Hematopoietic multipotent progenitor cell treated with erythropoietin and hydrocortisone succinate and interleukin-3 and kit ligand, for 17 days (in vitro differentiated cells): ENCODE data around the gene FFAR4.

Experiments used
- DNase-seq: peaks from one replicate; pipeline ENCODE4 v3.0.0-alpha.2; 2015; ENCODE audit warnings: low spot score

FFAR4 gene

GRCh38 chr10:93572606-93573005 lies 6.1 kb downstream of the FFAR4 start:
- DNase-seq, result no peak

DNA sequence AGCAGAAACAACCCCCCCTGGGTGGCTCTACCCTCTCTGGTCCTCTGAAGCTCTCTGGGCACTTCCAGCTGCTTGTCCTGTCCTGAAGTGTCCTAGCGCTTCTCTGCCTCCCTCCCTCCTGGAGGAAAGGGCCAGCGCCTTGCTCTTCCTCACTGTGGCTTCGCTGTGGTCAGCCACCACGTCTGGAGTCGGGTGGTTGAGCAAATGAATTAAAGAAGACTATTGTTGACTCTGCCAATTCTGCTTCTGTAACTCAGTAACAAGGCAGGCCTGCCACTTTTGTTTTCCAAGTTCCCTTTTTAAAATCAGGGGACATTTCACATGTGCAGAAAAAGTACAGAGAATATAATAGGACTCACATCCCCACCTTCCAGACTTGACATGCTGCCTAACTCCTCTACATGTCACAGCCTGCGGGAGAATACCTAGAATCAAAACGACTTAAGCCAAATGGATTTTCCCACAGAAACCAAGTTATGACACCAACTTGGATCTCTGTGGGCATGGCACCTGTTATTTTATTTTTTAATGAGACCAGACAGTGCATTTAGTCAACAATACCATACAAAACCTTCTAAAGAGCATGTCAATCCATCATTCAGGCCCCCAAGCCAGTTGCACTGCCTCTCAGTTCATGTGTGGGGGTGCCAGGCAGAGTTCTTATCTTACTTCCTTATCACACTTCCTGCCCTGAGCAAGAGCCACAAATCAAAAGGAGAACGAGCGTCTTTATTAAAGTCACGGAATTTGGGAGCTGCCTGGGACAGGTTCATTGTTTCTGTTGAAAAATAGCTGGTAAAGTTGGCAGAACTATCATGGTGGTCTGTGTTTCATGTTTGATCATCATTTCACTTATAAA lies 6.8 kb downstream of the FFAR4 start:
- DNase-seq, result no peak

DNA sequence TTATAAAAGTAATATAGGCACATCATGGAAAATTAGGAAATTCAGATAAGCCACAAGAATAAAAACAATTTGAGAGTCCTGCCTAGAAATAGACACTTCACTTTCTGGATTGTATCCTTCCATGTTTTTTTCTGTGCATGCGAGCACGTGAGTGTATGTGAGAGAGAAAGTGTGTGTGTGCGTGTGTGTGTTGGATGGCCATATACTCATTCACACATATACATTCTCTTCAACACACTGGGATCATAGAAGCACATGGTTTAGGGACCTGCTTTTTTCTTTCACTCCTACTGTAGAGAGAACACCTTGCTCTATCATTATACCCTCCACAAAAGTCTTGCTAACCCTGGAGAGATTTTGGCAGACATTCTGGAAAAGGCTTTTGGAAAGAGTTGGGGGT lies 7.5 kb downstream of the FFAR4 start:
- DNase-seq, result no peak

DNA sequence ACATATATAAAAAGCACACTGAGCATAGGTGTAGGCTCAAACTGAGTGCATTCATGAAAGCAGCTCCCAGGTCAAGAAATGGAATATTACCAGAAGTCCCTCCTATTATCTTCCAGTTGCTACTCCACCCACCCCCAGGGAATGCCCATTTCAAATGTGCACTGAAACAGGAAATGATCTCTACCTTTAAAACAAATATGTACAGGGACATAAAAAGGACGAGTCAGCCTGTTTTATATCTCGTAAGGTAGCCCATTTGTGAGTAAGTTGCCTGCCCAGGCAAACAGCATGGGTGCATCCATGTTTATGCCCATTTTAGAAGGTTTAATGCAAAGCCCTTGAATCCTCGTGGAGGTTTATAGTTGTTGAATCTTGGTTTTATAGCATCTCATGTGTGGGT lies 10.4 kb downstream of the FFAR4 start:
- DNase-seq, result no peak

DNA sequence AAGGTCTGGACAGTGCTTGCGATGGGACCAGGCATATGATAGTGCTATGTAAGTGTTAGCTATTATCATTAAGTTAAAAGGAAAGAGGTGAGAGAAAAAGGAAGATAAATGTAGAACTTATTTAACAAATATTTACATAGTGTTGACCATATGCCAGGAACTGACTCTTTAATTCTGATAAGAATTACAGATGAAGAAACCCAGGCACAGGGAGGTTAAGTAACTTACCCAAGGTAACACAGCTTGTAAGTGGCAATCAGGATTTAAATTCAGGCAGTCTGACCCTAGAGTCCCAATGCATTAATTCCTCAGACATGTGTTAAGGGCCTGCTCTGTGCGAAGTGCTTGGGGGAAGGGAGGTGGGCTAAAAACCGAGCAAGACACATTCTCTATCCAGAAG lies 11.1 kb downstream of the FFAR4 start:
- no peak for DNase-seq

DNA sequence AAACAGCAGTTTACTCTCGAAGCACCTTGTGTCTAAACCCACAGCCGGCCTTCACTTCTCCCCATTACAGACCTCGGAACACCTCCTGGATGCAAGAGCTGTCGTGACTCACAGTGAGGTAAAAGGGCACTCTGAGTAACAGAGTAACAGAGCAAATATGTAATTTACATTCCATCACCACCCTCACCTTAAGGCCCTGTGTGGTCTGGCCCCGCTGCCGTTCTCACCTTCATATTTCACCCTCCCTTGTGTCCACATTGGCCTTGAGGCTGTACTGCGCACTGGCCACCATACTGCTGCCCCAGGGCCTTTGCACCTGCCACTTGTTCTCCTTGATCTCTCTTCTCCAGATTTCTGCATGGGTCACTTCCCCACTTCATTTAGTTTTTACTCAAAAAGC lies 12.6 kb downstream of the FFAR4 start:
- DNase-seq, result no peak

DNA sequence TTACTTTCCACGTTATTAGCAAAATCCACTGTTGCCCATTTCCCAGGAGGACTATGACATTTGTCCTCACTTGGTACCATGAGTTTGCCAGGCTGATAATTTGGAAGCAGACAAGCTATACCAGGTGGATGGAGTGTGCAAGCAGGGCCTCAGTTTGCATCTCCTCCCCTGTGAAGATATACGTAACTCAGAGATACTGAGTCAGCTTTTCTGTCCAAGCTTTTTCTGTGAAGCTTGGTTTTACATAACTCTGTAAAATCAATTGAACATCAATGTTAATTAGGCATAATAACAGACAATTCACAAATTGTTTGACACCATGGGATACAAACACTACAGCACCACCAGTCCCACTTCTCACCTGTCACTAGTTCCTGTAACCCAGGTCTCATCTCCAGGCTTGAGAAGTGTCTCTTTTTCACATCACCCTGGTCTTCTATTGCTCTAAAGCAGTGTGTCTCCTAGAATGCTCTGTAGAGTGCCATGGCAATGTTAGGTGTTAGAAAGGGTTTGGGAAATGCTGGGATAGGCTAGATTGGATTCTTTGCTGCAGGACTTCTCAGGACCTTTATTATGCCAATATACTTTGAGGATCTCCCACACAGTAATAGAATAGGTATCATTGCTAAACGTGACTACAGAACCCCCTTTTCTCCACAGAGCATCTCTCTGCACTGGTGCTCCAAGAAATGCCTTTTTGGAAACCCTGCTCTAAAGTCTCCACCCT lies 13.7 kb downstream of the FFAR4 start:
- no peak for DNase-seq

- DNase-seq, result no peak
Measured at GRCh38 chr10:93580828-93581227, 14.4 kb downstream of the FFAR4 start.

GRCh38 chr10:93584445-93584844 lies 18.0 kb downstream of the FFAR4 start:
- DNase-seq, result no peak

GRCh38 chr10:93589648-93590562 lies 23.4 kb downstream of the FFAR4 start:
- DNase-seq, result no peak

DNA sequence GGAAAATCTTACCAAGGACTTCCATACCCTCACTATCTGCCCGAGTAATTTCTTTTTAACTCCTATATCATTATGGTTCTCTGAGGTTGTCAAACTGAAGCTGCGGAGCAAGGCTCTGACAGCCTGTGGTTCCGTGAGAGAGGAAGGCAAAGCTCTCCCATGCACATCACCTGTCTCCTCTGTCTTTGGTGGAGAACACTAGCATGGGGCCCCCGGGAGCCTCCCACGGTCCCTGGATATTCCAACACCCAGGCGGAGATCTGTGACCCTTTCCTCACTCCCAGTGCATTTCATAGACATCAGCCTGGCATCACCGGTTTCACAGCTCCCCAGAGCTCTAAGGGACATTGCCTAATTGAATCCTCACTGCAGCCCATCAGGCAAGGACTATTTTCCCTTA lies 24.2 kb downstream of the FFAR4 start:
- DNase-seq, result no peak

DNA sequence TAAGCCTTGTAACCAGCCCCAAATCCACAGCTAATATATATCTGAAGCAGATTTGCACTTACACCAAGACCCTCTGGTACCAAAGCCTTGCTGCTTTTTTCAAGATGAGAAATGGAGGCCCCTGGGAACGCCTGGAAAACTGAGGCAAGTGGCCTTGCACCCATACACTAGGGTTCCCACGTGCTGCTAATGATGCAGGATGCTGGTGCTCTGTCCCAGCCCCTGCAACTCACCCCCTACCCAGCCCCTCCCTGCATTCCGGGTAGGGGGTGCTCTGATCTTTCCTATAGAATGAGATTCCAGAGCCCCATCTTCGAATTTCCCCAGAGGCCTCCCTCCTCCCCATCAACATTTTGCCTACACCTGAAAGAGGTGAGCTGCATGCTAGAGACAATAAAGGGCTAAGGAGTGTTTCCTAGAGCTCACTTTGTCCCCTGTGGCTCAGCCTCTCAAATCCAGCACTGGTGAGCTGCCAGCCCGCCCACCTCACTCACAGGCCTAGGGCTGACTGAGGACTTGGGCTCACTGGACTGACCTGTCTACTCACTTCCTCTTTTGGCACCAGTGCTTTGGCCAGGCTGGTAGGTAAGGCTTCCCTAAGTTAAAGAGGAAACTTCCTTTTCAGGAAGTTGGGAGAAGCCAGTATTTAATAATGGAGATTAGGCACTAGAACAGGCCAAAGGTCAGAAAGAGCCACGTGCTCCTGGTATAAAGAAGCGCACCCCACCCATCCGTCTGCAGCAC lies 24.8 kb downstream of the FFAR4 start:
- no peak for DNase-seq

DNA sequence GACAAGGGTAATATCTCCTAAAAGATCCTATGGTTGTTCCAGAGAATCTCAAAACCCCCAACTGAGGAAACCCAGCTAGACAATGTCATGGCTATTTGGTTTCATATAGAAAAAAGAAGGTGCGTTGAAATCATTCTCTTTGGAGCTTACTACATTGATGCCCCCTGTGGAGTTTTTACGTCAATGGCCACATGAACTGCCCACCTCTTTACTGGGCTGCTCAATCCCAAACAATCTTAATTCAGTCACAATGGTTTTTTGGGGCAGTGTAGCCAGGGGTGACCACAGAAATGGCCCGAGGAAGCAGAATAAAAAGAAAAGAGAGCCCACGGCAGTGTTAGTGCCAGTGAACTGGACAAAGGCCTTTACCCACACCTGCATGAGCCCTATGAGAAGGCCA lies 26.8 kb downstream of the FFAR4 start:
- DNase-seq, result no peak

DNA sequence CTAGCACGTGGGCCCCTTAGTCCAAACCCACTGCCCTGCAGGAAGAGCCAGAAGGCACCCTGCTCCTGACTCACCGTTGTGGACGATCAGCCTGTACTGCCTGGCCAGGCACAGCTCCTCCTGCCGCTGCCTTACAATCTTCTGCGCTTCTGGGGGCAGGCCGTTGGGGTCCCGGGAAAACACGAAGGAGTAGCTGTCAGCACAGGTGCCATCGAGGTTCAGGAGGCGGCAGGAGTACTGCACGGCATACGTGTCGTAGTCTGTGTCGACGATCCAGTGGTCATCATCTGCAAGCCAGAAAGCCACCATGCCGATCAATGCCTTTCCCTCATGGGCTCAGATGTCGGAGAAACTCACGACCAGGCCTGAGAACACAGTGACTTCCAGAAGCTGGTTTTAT lies 27.3 kb downstream of the FFAR4 start:
- DNase-seq, result no peak

- no peak for DNase-seq
Measured at GRCh38 chr10:93594518-93594917, 28.1 kb downstream of the FFAR4 start.

DNA sequence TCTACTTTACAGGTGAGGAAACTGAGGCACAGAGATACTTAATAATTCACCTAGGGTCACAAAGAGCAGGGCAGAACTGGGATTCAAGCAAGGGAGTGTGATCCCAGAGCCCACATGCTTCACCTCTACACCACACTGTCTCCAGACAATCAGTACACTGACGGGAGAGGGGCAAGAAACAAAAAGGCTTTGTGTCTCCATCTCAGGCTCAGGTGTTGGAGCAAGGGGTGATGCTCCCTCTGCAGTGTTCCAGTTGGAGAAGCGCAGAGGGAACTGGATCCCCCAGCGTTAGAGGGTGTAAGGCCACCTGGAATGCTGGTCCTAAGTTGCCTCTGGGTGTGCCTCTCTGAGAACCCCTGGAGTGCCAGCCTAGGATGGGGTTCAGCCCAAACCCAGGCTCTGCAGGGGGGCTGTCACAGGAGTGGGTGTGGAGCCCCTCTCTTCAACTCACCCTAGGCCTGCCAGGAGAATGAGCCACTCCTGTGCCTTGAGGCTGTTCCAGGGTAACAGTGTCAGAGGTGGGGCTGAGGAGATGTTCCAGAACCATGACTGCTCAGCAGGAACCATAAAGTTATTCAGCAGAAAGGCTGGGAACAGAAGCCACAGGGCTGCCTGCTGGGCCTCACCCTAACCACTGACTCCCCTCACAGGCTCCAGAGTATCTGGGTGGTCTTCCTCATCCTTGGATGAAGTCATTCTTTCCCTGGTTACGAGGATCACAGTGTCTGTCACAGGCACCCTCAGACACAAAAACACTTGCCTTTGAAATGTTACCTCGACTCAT lies 29.1 kb downstream of the FFAR4 start:
- no peak for DNase-seq

DNA sequence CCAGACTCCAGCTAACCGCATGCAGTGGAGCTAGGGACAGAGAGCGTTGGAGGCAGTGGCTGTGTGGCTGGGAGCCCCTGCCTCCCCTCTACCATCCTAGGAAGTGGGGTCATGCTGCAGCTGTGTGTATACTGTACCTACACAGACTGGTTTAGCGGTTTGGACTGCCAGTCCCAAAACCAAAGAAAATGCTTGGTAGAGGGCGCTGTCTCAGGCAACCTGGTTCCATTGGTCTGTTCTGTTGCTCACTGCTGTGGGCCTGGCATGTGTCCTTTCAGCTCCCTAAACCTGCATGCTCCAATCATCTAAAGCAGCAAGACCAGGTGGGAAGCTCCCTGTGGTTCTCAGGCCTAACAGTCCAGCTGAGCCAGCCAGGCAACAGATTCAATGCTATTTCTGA lies 30.1 kb downstream of the FFAR4 start:
- no peak for DNase-seq

- no peak for DNase-seq
Measured at GRCh38 chr10:93597075-93597599, 30.7 kb downstream of the FFAR4 start.

DNA sequence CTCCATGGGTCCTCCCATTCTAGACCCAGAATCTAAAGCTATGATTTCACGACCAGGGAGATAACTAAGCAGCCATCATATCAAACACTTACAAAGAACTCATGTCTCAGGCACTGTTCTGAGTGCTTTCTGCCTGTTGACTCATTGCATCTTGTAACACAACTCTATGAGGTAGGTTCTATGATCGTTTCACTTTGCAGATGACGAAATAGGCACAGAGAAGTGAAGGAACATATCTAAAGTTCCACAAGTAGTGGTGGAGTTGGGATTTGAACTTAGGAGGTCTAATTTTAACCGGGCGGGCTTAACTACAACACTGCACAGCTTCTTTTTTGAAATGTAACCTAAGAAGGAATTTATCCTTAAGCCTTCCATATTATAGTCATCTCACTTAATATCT lies 31.7 kb downstream of the FFAR4 start:
- no peak for DNase-seq

- DNase-seq, result no peak
Measured at GRCh38 chr10:93599335-93599734, 32.9 kb downstream of the FFAR4 start.

DNA sequence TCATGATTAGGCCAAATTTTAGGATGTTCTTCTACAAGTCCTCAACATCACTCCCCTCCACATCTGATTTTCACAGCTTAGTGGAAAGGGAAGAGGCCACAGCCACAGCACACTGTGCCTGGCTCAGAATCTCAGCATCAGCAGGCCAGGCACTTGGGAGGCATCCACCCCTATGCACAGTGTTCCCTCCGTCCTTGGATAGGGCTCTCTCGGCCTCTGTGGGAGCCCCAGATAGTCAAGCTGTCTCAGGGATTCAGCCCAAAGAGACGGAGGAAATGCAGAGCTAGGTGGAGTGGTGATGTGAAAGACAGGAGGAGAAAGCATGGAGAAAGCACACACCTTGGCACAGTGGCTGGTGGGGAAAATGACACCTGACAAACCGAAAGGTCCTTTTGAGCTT lies 33.3 kb downstream of the FFAR4 start:
- no peak for DNase-seq
